Liver (tissue), 9 donors: ENCODE results near the gene GLI3. TPM values are rescaled to one million over a fixed set of nuclear protein-coding genes. Genes with fewer than 3 reads are reported as not detected.
A peak's percentile ranks its signal among the peaks of the same experiment; 100 is the strongest.

Experiments used
- DNase-seq: peaks from one replicate; pipeline ENCODE4 v3.0.0-alpha.2; 2017; ENCODE audit warnings: low spot score
- H3K27ac ChIP-seq, 2 donors: one replicate each; pipeline ENCODE4 v1.7.0; 2013; ENCODE audit warnings: inconsistent platforms in 2 of 2, low read length in 2 of 2, control low read depth in 1 of 2, low read depth in 1 of 2, mild to moderate bottlenecking in 1 of 2
- H3K27me3 ChIP-seq, 4 donors: one replicate each; pipeline versions ENCODE4 v1.6.1 to v1.7.0; 2013; ENCODE audit warnings: low read length in 3 of 4, inconsistent platforms in 1 of 4, mild to moderate bottlenecking in 1 of 4, moderate library complexity in 1 of 4; ENCODE audit not compliant: control insufficient read depth in 4 of 4, insufficient read depth in 4 of 4
- H3K36me3 ChIP-seq, 4 donors: one replicate each; pipeline versions ENCODE4 v1.6.1 to v1.7.0; 2013; ENCODE audit warnings: low read length in 3 of 4, mild to moderate bottlenecking in 3 of 4, low read depth in 1 of 4, moderate library complexity in 1 of 4; ENCODE audit not compliant: control insufficient read depth in 4 of 4, insufficient read depth in 3 of 4
- H3K4me1 ChIP-seq, 4 donors: one replicate each; pipeline versions ENCODE4 v1.6.1 to v1.7.0; 2013; ENCODE audit warnings: low read length in 3 of 4, mild to moderate bottlenecking in 3 of 4, moderate library complexity in 1 of 4; ENCODE audit not compliant: control insufficient read depth in 4 of 4, insufficient read depth in 4 of 4
- H3K4me3 ChIP-seq, 3 donors: one replicate each; pipeline versions ENCODE4 v1.6.1 to v1.7.0; 2013; ENCODE audit warnings: low read length in 3 of 3, control low read depth in 1 of 3, low read depth in 1 of 3, mild to moderate bottlenecking in 1 of 3
- H3K9ac ChIP-seq, 2 donors: one replicate each; pipeline ENCODE4 v1.7.0; 2013; ENCODE audit warnings: low read length in 2 of 2, mild to moderate bottlenecking in 2 of 2, moderate library complexity in 2 of 2, control low read depth in 1 of 2, low read depth in 1 of 2
- H3K9me3 ChIP-seq, 4 donors: one replicate each; pipeline versions ENCODE4 v1.6.1 to v1.7.0; 2013; ENCODE audit warnings: low read length in 3 of 4; ENCODE audit not compliant: control insufficient read depth in 4 of 4
- CTCF ChIP-seq: fragments of 150-350 bp; IDR thresholded peaks from 2 replicates; pipeline ENCODE4 v1.5.1; 2017; ENCODE audit warnings: improper control_type of control experiment, low read depth, low read length; ENCODE audit not compliant: missing input control
- EGR1 ChIP-seq, 2 donors: IDR thresholded peaks; 2 replicates each; pipeline ENCODE4 v1.6.1; 2016 to 2018; ENCODE audit warnings: antibody characterized with exemption in 2 of 2, low read depth in 2 of 2
- GABPA ChIP-seq, 2 donors: IDR thresholded peaks in 1 of 2; conservative IDR thresholded peaks in 1 of 2; 2 replicates each; pipeline ENCODE4 v1.6.1; 2016; ENCODE audit warnings: antibody characterized with exemption in 2 of 2, mild to moderate bottlenecking in 1 of 2, moderate library complexity in 1 of 2
- HNF4A ChIP-seq, 2 donors: conservative IDR thresholded peaks; 2 replicates each; pipeline ENCODE4 v1.6.1; 2016; ENCODE audit warnings: antibody characterized with exemption in 2 of 2, mild to moderate bottlenecking in 2 of 2
- HNF4G ChIP-seq: IDR thresholded peaks from 2 replicates; pipeline ENCODE4 v1.6.1; 2016; ENCODE audit warnings: antibody characterized with exemption
- JUND ChIP-seq, 2 donors: IDR thresholded peaks; 2 replicates each; pipeline ENCODE4 v1.6.1; 2016; ENCODE audit warnings: antibody characterized with exemption in 2 of 2
- NR2F2 ChIP-seq: IDR thresholded peaks from 2 replicates; pipeline ENCODE4 v1.6.1; 2016; ENCODE audit warnings: antibody characterized with exemption
- RAD21 ChIP-seq, 2 donors: IDR thresholded peaks; 2 replicates each; pipeline ENCODE4 v1.6.1; 2016; ENCODE audit warnings: antibody characterized with exemption in 2 of 2, mild to moderate bottlenecking in 2 of 2
- REST ChIP-seq: IDR thresholded peaks from 2 replicates; pipeline ENCODE4 v1.6.1; 2016; ENCODE audit warnings: antibody characterized with exemption, mild to moderate bottlenecking
- RXRA ChIP-seq, 2 donors: IDR thresholded peaks; 2 replicates each; pipeline ENCODE4 v1.6.1; 2017 to 2018; ENCODE audit warnings: antibody characterized with exemption in 2 of 2, mild to moderate bottlenecking in 1 of 2
- TAF1 ChIP-seq: conservative IDR thresholded peaks from 2 replicates; pipeline ENCODE4 v1.6.1; 2016; ENCODE audit warnings: antibody characterized with exemption, mild to moderate bottlenecking
- ZBTB33 ChIP-seq: IDR thresholded peaks from 2 replicates; pipeline ENCODE4 v1.6.1; 2016; ENCODE audit warnings: antibody characterized with exemption
- WGBS: extraction: QIAGEN DNeasy Blood & Tissue Kit; methylation state at CpG from one replicate; pipeline ENCODE4 v1.1.7; 2013; 5-methylcytosine and 5-hydroxymethylcytosine counted together
- polyA plus RNA-seq, 2 donors: library from polyadenylated mRNA; stranded (reverse) in 1 of 2; unstranded in 1 of 2; fragments of 200-250 nt in 1 of 2; fragments of >200 nt in 1 of 2; fragmentation: Nextera tagmentation in 1 of 2; extraction: Ambion mirVana in 1 of 2; gene quantifications; one replicate each; pipeline versions ENCODE4 v1.2.1 to v1.2.3, GENCODE V29; 2013 to 2015
- total RNA-seq, 2 donors: library from RNA; depleted of rRNA; stranded (reverse); fragments of >200 nt; gene quantifications; one replicate each; pipeline ENCODE4 v1.2.3, GENCODE V29; 2014
- donor health status: healthy.
- donor health status: healthy.
- donor health status: healthy.
- donor health status: healthy.
- donor health status: healthy.

The GLI3 gene
- total and polyA plus RNA-seq, 4 donors, result 0.09 to 0.42 (median 0.26) TPM

- Histone ChIP-seq H3K4me3 (no peak overlapping the region), H3K36me3 (no peaks in the 10 kb centered on the region), H3K9me3 (no peaks in the 10 kb centered on the region), H3K27me3 (no peaks in the 10 kb centered on the region), H3K27ac (no peak overlapping the region), H3K4me1 (peaks cover 3 to 20% (median 15%) of the 10 kb centered on the region in 4 donors), H3K9ac (no peak overlapping the region)
- 6% methylated on average over 6 of the region's 6 CpGs for WGBS
- TF ChIP-seq NR2F2 (no peak), RAD21 (IDR thresholded peaks at IDR 0.05) (peak; percentile 93 to 97), HNF4G (peak; percentile 21), HNF4A (conservative IDR thresholded peaks at IDR 0.05) (peak in 1 of 2 donors; percentile 81), CTCF (peak; percentile 91)
- DNase-seq, result peak; percentile 66
Measured at GRCh38 chr7:41940760-41941343, 296.2 kb downstream of the GLI3 start.

DNA sequence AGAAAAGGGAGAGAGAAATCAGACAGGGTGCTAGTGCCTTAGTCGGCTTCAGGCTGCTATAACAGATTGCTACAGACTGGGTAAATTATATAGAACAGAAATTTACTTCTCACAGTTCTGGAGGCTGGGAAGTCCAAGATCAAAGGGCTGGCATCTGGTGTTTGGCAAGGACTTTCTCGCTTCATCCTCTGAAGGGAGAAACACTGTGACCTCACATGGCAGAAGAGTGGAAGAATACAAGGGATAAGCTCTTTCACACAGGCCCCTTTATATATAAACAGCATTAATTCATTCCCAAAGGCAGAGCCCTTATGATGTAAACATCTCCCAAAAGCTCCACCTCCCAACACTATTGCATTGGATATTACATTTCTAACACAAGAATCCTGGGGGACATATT lies 298.6 kb downstream of the GLI3 start:
- Histone ChIP-seq H3K9me3 (no peaks in the 10 kb centered on the region), H3K9ac (no peak overlapping the region), H3K4me1 (peaks cover 3 to 17% (median 11%) of the 10 kb centered on the region in 4 donors), H3K27me3 (no peaks in the 10 kb centered on the region), H3K4me3 (no peak overlapping the region), H3K27ac (no peak overlapping the region), H3K36me3 (no peaks in the 10 kb centered on the region)
- TF ChIP-seq ZBTB33 (no peak), TAF1 (no peak), EGR1 (IDR thresholded peaks at IDR 0.05; ENCODE audit: low read depth in 2 of 2) (no peak), CTCF (no peak), HNF4A (conservative IDR thresholded peaks at IDR 0.05) (no peak)
- 87% methylated on average over 2 of the region's 2 CpGs for WGBS
- DNase-seq, result no peak

DNA sequence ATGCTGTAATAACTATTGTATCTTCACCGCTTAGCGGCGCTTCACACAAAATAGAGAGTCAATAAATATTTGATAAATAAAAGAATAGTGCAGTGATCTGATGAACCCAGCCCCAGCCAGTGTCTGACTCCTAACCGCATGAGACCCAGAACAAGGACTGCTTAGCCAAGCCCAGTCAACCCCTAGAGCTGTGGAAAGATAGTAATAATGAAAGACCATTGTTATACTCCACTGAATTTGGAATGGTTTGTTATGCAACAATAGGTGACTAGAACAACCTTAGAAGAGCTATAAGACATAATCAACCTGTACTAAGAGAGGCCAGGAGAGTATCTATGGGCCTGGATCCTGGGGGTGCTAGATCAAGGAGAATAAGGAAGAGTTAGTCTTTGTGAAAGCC lies 303.6 kb downstream of the GLI3 start:
- H3K27me3 ChIP-seq, result no peaks in the 10 kb centered on the region
- WGBS, result 97% methylated on average over 4 of the region's 4 CpGs
- TF ChIP-seq CTCF, result no peak
- no peak for TF ChIP-seq REST
- TF ChIP-seq JUND (IDR thresholded peaks at IDR 0.05), result no peak
- no peak for TF ChIP-seq RXRA (IDR thresholded peaks at IDR 0.05)
- no peak for TF ChIP-seq GABPA (IDR thresholded peaks at IDR 0.05 in 1 of 2, conservative IDR thresholded peaks at IDR 0.05 in 1 of 2)

More for the DNA sequence above, 303.6 kb downstream of the GLI3 start:
- no peak overlapping the region for H3K9ac ChIP-seq
- no peak overlapping the region for H3K27ac ChIP-seq
- no peak for DNase-seq
- no peaks in the 10 kb centered on the region for H3K9me3 ChIP-seq
- H3K4me1 ChIP-seq, result no peaks in the 10 kb centered on the region
- no peaks in the 10 kb centered on the region for H3K36me3 ChIP-seq
- no peak overlapping the region for H3K4me3 ChIP-seq
